ENCODE measurements around the gene UBQLN1.
A peak's percentile ranks its signal among the peaks of the same experiment; 100 is the strongest.

The UBQLN1 gene

DNA sequence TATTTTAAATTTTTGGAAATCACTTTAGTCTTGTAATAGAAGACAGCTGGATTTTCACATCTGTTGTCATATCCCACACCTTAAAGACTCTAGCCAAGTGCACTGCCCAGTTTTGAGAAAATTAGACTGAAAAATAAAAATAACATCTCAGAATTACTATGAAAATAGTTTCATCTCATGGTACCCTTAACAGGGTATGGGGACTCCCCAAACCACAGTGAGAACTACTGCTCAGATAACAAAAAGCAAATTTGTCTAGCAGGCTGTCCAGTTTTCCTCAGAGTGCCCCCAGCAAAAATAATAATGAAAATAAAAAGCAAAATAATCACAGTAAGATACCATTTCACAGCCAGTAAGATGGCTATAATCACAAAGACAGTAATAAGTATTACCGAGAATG lies 6.5 kb downstream of the UBQLN1 start:
- no peak overlapping the region for H3K27ac ChIP-seq (ENCODE audit: low read depth, low read length, poor library complexity, severe bottlenecking)
- H3F3A ChIP-seq (ENCODE audit: insufficient read depth, low read length) = no peaks in the 10 kb centered on the region
- H4K20me1 ChIP-seq (ENCODE audit: insufficient read depth, low read length) = no peaks in the 10 kb centered on the region
- peaks cover 84% of the 10 kb centered on the region for H3K4me1 ChIP-seq (ENCODE audit: insufficient read depth, low read length, severe bottlenecking)
- no peak overlapping the region for H3K4me3 ChIP-seq (ENCODE audit: low read depth, low read length, poor library complexity, severe bottlenecking)
- peaks cover 98% of the 10 kb centered on the region for H3K79me2 ChIP-seq (ENCODE audit: insufficient read depth, low read length)
- peak overlapping the region; percentile 51; the same call in 1 of the 2 replicates for H3K4me2 ChIP-seq (ENCODE audit: low read length)
- H3K36me3 ChIP-seq (ENCODE audit: insufficient read depth, low read length) = peaks cover 30% of the 10 kb centered on the region
- H2AFZ ChIP-seq (ENCODE audit: low read length) = no peak overlapping the region
- no peaks in the 10 kb centered on the region for H3K9me2 ChIP-seq (ENCODE audit: low read depth, low read length)
- no peaks in the 10 kb centered on the region for H3K9me3 ChIP-seq (ENCODE audit: low read length)
- H3K9ac ChIP-seq (ENCODE audit: low read length) = no peak overlapping the region
- TF ChIP-seq, protein P1, sequence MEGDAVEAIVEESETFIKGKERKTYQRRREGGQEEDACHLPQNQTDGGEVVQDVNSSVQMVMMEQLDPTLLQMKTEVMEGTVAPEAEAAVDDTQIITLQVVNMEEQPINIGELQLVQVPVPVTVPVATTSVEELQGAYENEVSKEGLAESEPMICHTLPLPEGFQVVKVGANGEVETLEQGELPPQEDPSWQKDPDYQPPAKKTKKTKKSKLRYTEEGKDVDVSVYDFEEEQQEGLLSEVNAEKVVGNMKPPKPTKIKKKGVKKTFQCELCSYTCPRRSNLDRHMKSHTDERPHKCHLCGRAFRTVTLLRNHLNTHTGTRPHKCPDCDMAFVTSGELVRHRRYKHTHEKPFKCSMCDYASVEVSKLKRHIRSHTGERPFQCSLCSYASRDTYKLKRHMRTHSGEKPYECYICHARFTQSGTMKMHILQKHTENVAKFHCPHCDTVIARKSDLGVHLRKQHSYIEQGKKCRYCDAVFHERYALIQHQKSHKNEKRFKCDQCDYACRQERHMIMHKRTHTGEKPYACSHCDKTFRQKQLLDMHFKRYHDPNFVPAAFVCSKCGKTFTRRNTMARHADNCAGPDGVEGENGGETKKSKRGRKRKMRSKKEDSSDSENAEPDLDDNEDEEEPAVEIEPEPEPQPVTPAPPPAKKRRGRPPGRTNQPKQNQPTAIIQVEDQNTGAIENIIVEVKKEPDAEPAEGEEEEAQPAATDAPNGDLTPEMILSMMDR (IDR thresholded peaks at IDR 0.05; ENCODE audit: low read length) = no peak
- TF ChIP-seq EZH2 (IDR thresholded peaks at IDR 0.05; ENCODE audit: borderline replicate concordance, low read length) = no peak
- H3K27me3 ChIP-seq (ENCODE audit: insufficient read depth, low read length) = no peaks in the 10 kb centered on the region

DNA sequence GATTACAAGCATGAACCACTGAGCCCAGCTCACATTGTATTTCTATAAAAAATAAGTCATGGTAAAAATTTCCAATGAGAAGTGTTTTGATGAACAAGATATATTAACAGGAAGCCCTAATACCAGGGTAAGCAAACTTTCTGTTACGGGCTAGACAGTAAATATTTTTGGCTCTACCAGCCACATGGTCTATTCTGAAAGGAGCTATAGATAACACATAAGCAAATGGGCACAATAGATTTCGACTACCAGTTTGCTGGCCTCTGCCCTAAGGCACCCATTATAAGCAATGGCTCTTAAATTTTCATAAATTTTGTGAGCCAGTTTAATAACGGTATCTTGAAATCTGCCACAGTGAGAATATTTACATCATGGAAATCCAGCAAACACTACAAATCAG lies 8.1 kb downstream of the UBQLN1 start:
- Histone ChIP-seq H3K27ac (ENCODE audit: low read depth, low read length, poor library complexity, severe bottlenecking) (peak overlapping the region; percentile 19), H3K4me1 (ENCODE audit: insufficient read depth, low read length, severe bottlenecking) (peaks cover 80% of the 10 kb centered on the region), H3K4me2 (ENCODE audit: low read length) (peak overlapping the region; percentile 44), H3K9me3 (ENCODE audit: low read length) (no peaks in the 10 kb centered on the region), H3K9me2 (ENCODE audit: low read depth, low read length) (no peaks in the 10 kb centered on the region), H3K9ac (ENCODE audit: low read length) (no peak overlapping the region), H4K20me1 (ENCODE audit: insufficient read depth, low read length) (no peaks in the 10 kb centered on the region), H3K36me3 (ENCODE audit: insufficient read depth, low read length) (peaks cover 16% of the 10 kb centered on the region), H3K79me2 (ENCODE audit: insufficient read depth, low read length) (peaks cover 98% of the 10 kb centered on the region), H2AFZ (ENCODE audit: low read length) (no peak overlapping the region), H3K27me3 (ENCODE audit: insufficient read depth, low read length) (no peaks in the 10 kb centered on the region), H3K4me3 (ENCODE audit: low read depth, low read length, poor library complexity, severe bottlenecking) (peak overlapping the region; percentile 7), H3F3A (ENCODE audit: insufficient read depth, low read length) (no peaks in the 10 kb centered on the region)
- TF ChIP-seq, protein P1 (IDR thresholded peaks at IDR 0.05; ENCODE audit: low read length) = no peak
- no peak for TF ChIP-seq EZH2 (IDR thresholded peaks at IDR 0.05; ENCODE audit: borderline replicate concordance, low read length)

DNA sequence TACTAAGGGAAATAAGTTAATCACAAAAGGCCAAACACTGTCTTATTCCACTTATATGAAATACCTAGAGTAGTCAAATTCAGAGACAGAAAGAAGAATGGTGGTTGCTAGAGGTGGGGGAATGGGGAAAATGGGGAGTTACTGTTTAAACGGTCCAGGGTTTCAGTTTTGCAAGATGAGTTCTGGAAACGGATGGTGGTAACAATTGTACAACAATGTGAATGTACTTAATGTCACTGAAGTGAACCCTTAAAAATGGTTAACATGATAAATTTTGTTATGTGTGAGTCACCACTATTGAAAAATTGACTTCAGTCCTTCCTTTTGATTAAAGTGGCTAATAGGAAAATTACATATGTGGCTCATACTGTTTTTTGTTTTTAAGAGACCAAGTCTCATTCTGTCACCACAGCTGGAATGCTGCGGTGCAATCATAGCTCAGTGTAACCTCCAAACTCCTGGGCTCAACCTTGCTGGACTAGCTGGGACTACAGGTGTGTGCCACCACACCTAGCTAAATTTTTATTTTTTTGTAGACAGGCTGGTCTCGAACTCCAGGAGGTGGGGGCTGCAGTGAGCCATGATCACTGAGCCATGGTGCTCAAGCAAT lies 8.7 kb downstream of the UBQLN1 start:
- H3F3A ChIP-seq (ENCODE audit: insufficient read depth, low read length) = no peaks in the 10 kb centered on the region
- peaks cover 98% of the 10 kb centered on the region for H3K79me2 ChIP-seq (ENCODE audit: insufficient read depth, low read length)
- no peaks in the 10 kb centered on the region for H4K20me1 ChIP-seq (ENCODE audit: insufficient read depth, low read length)
- no peaks in the 10 kb centered on the region for H3K9me3 ChIP-seq (ENCODE audit: low read length)
- H3K36me3 ChIP-seq (ENCODE audit: insufficient read depth, low read length) = peaks cover 12% of the 10 kb centered on the region
- H3K4me2 ChIP-seq (ENCODE audit: low read length) = peak overlapping the region; percentile 44
- no peak overlapping the region for H3K9ac ChIP-seq (ENCODE audit: low read length)
- peaks cover 80% of the 10 kb centered on the region for H3K4me1 ChIP-seq (ENCODE audit: insufficient read depth, low read length, severe bottlenecking)
- no peaks in the 10 kb centered on the region for H3K9me2 ChIP-seq (ENCODE audit: low read depth, low read length)
- H3K27ac ChIP-seq (ENCODE audit: low read depth, low read length, poor library complexity, severe bottlenecking) = peak overlapping the region; percentile 19
- no peaks in the 10 kb centered on the region for H3K27me3 ChIP-seq (ENCODE audit: insufficient read depth, low read length)
- no peak overlapping the region for H2AFZ ChIP-seq (ENCODE audit: low read length)
- TF ChIP-seq EZH2 (IDR thresholded peaks at IDR 0.05; ENCODE audit: borderline replicate concordance, low read length) = no peak
- TF ChIP-seq, protein P1 (IDR thresholded peaks at IDR 0.05; ENCODE audit: low read length) = no peak
- H3K4me3 ChIP-seq (ENCODE audit: low read depth, low read length, poor library complexity, severe bottlenecking) = no peak overlapping the region
